IMR-90 (cell line): ENCODE results near the gene SEMA5A. TPM values are rescaled to one million over a fixed set of nuclear protein-coding genes. Genes with fewer than 3 reads are reported as not detected.

Source experiments
- ATAC-seq: fragments of 200-7000 bp; cut with Tn5 transposase; 2 replicates; pipeline ENCODE4 v1.9.1; 2020; ENCODE audit warnings: low read depth, mild to moderate bottlenecking, moderate library complexity
- BruUV-seq: library from RNA; stranded (reverse); fragments of 400-500 nt; replicated peaks from 2 replicates; lab custom pipeline; 2021; lab: Mats Ljungman, UMichigan
- CTCF ChIA-PET: fragments of 300-600 bp; formaldehyde crosslinking; extraction: SDS; loops from one replicate; lab custom pipeline; 2021; ENCODE audit warnings: antibody characterized with exemption; lab: Yijun Ruan, JAX
- POLR2A ChIA-PET: fragments of 300-600 bp; sonication (Branson Sonifier 250); formaldehyde crosslinking; loops from one replicate; lab custom pipeline; 2022; ENCODE audit warnings: antibody characterized with exemption; ENCODE audit not compliant: unreplicated experiment; lab: Charles Lee
- DNase-seq: peaks from one replicate; pipeline ENCODE4 v3.0.0; 2013
- H2AFZ ChIP-seq: replicated peaks from 2 replicates; pipeline ENCODE3; 2013; ENCODE audit warnings: low read length, mild to moderate bottlenecking; ENCODE audit not compliant: poor library complexity
- H2AK5ac ChIP-seq: 2 replicates; pipeline ENCODE4 v1.6.1; 2013; ENCODE audit warnings: low read depth, low read length, inconsistent platforms
- H2AK9ac ChIP-seq: replicated peaks from 2 replicates; pipeline ENCODE3; 2013; ENCODE audit warnings: mild to moderate bottlenecking, low read depth, low read length, moderate library complexity; ENCODE audit not compliant: poor library complexity
- H2BK120ac ChIP-seq: 2 replicates; pipeline ENCODE4 v1.6.1; 2013; ENCODE audit warnings: low read depth, low read length, inconsistent platforms
- H2BK15ac ChIP-seq: 3 replicates; pipeline ENCODE4 v1.6.1; 2013; ENCODE audit warnings: low read depth, low read length, inconsistent platforms
- H2BK20ac ChIP-seq: 2 replicates; pipeline ENCODE4 v1.6.1; 2013; ENCODE audit warnings: low read depth, mild to moderate bottlenecking, inconsistent platforms, low read length, moderate library complexity
- H2BK5ac ChIP-seq: 2 replicates; pipeline ENCODE4 v1.6.1; 2013; ENCODE audit warnings: mild to moderate bottlenecking, low read depth, low read length, inconsistent platforms; ENCODE audit not compliant: poor library complexity, severe bottlenecking
- H3K14ac ChIP-seq: replicated peaks from 2 replicates; pipeline ENCODE4 v1.6.1; 2013; ENCODE audit warnings: low read depth, low read length, inconsistent platforms
- H3K18ac ChIP-seq: 2 replicates; pipeline ENCODE4 v1.6.1; 2013; ENCODE audit warnings: low read depth, low read length, control low read depth
- H3K23ac ChIP-seq: 2 replicates; pipeline ENCODE4 v1.6.1; 2013; ENCODE audit warnings: low read depth, low read length, inconsistent platforms
- H3K27ac ChIP-seq: 2 replicates; pipeline ENCODE4 v1.5.1; 2013; ENCODE audit warnings: mild to moderate bottlenecking, control low read depth, low read length; ENCODE audit not compliant: insufficient read depth
- H3K27me3 ChIP-seq: 2 replicates; pipeline ENCODE4 v1.6.1; 2013; ENCODE audit warnings: low read length; ENCODE audit not compliant: control insufficient read depth, insufficient read depth
- H3K36me3 ChIP-seq: 2 replicates; pipeline ENCODE4 v1.6.1; 2013; ENCODE audit warnings: low read length, mixed read lengths; ENCODE audit not compliant: control insufficient read depth, insufficient read depth
- H3K4ac ChIP-seq: 2 replicates; pipeline ENCODE4 v1.6.1; 2013; ENCODE audit warnings: low read depth, low read length, inconsistent platforms
- H3K4me1 ChIP-seq: 2 replicates; pipeline ENCODE4 v1.6.1; 2013; ENCODE audit warnings: low read length, mixed read lengths; ENCODE audit not compliant: control insufficient read depth, insufficient read depth
- H3K4me2 ChIP-seq: 2 replicates; pipeline ENCODE4 v1.6.1; 2013; ENCODE audit warnings: low read depth, mild to moderate bottlenecking, control low read depth, low read length, moderate library complexity
- H3K4me3 ChIP-seq: 2 replicates; pipeline ENCODE4 v1.5.1; 2013; ENCODE audit warnings: low read depth, mild to moderate bottlenecking, control low read depth, low read length, moderate library complexity; ENCODE audit not compliant: insufficient read depth
- H3K56ac ChIP-seq: 2 replicates; pipeline ENCODE4 v1.6.1; 2013; ENCODE audit warnings: low read length, inconsistent platforms; ENCODE audit not compliant: insufficient read depth; ENCODE audit errors: extremely low read depth
- H3K79me1 ChIP-seq, 2 experiments: 2 replicates each; pipeline ENCODE4 v1.6.1; 2013; ENCODE audit warnings: low read length in 2 of 2, inconsistent platforms in 1 of 2, low read depth in 1 of 2
- H3K9ac ChIP-seq: 2 replicates; pipeline ENCODE4 v1.6.1; 2013; ENCODE audit warnings: low read depth, low read length, control low read depth
- H3K9me1 ChIP-seq: 2 replicates; pipeline ENCODE4 v1.6.1; 2013; ENCODE audit warnings: low read length, inconsistent platforms; ENCODE audit not compliant: insufficient read depth
- H3K9me3 ChIP-seq: 2 replicates; pipeline ENCODE4 v1.6.1; 2013; ENCODE audit warnings: low read length; ENCODE audit not compliant: control insufficient read depth, insufficient read depth
- H4K20me1 ChIP-seq: 2 replicates; pipeline ENCODE4 v1.6.1; 2013; ENCODE audit warnings: low read length, inconsistent platforms; ENCODE audit not compliant: insufficient read depth
- H4K5ac ChIP-seq: 2 replicates; pipeline ENCODE4 v1.6.1; 2013; ENCODE audit warnings: mild to moderate bottlenecking, low read depth, low read length, control low read depth
- H4K8ac ChIP-seq, 2 experiments: 2 replicates each; pipeline ENCODE4 v1.6.1; 2013; ENCODE audit warnings: low read depth in 2 of 2, low read length in 2 of 2, control low read depth in 1 of 2, inconsistent platforms in 1 of 2
- H4K91ac ChIP-seq: 2 replicates; pipeline ENCODE4 v1.6.1; 2013; ENCODE audit warnings: low read depth, low read length, inconsistent platforms; ENCODE audit not compliant: insufficient read depth
- CEBPB ChIP-seq: IDR thresholded peaks from 2 replicates; pipeline ENCODE4 v1.6.1; 2012; ENCODE audit warnings: low read depth, low read length, improper control_type of control experiment
- MAFK ChIP-seq: IDR thresholded peaks from 2 replicates; pipeline ENCODE4 v1.6.1; 2012; ENCODE audit warnings: low read depth, low read length, improper control_type of control experiment
- WGBS, 2 experiments: methylation state at CpG; one replicate each; pipeline versions ENCODE4 v1.1.5 to v1.1.7; 2013; ENCODE audit warnings: missing lambda C conversion rate in 2 of 2; ENCODE audit not compliant: insufficient read length in 1 of 2; ENCODE audit errors: extremely low coverage in 2 of 2; 5-methylcytosine and 5-hydroxymethylcytosine counted together
- dilution Hi-C: fragments of 300-500 bp; cut with HindIII; formaldehyde crosslinking; loops from one replicate; pipeline ENCODE4 v1.14.3; 2018; ENCODE audit warnings: low sequenced_read_pairs; ENCODE audit not compliant: unreplicated experiment
- in situ Hi-C: fragments of 300-500 bp; cut with MboI; formaldehyde crosslinking; loops from 3 replicates; pipeline ENCODE4 v1.14.3; 2019; ENCODE audit warnings: low sequenced_read_pairs, inconsistent platforms, mixed read lengths
- intact Hi-C: fragments of 100-400 bp; cut with micrococcal nuclease; formaldehyde crosslinking; loops from 2 replicates; pipeline ENCODE4 v1.10.0; 2022
- polyA plus RNA-seq, 3 experiments: library from polyadenylated mRNA; depleted of rRNA; stranded (reverse); fragments of >200 nt; gene quantifications; 2 replicates each; pipeline ENCODE4 v1.2.3, GENCODE V29; 2012; ENCODE audit warnings: low replicate concordance in 1 of 3
- total RNA-seq: library from RNA; depleted of rRNA; stranded (reverse); fragments of >200 nt; gene quantifications from 2 replicates; pipeline ENCODE4 v1.2.3, GENCODE V29; 2012

The SEMA5A gene
- total and polyA plus RNA-seq, 2 of the 4 experiments (the other 2 are of a cell fraction) = 8.2 to 9.9 TPM

GRCh38 chr5:9173281-9174048, 372.4 kb downstream of the SEMA5A start:
- dilution Hi-C loops = no loop called here
- DNase-seq = peak; percentile 66
- peak overlapping the region; percentile 26; the same call in 1 of the 2 replicates for H3K4ac ChIP-seq

More at GRCh38 chr5:9173281-9174048, 372.4 kb downstream of the SEMA5A start:
- H3K56ac ChIP-seq = no peak overlapping the region
- H2BK120ac ChIP-seq = peak overlapping the region; percentile 75
- H3K4me3 ChIP-seq = no peak overlapping the region
- peak overlapping the region; percentile 35 to 61; a peak in 3 of 4 replicates for H4K8ac ChIP-seq
- BruUV-seq = no TSS peak
- WGBS, 2 experiments = no CpG with 5 or more reads among the region's 3 CpGs
- H4K91ac ChIP-seq = peak overlapping the region; percentile 65
- ChIA-PET POLR2A (no interaction called here), CTCF (interaction anchor here (0.6 kb wide), 1 partner anchor 345 kb away, joined by 3 read pairs; no protein-coding TSS in a partner anchor)
- peak overlapping the region; percentile 58 for H4K5ac ChIP-seq
- peak overlapping the region; percentile 27 for H2BK20ac ChIP-seq
- H3K9me3 ChIP-seq = peaks cover 2% of the 10 kb centered on the region; the same call in 1 of the 2 replicates
- H4K20me1 ChIP-seq = no peaks in the 10 kb centered on the region
- H2AK9ac ChIP-seq = no peak overlapping the region
- H3K14ac ChIP-seq = peak overlapping the region; percentile 72
- peak; percentile 78 for ATAC-seq
- peak overlapping the region; percentile 21; the same call in 1 of the 2 replicates for H3K23ac ChIP-seq
- no peaks in the 10 kb centered on the region for H3K27me3 ChIP-seq
- H3K79me1 ChIP-seq = peaks cover 0 to 16% of the 10 kb centered on the region in 2 experiments; a peak in 2 of 4 replicates
- H3K9ac ChIP-seq = no peak overlapping the region
- H3K4me2 ChIP-seq = no peak overlapping the region; the same call in 1 of the 2 replicates
- H2BK15ac ChIP-seq = 0 out of 3 replicates have a peak overlapping the region, but pooled peaks have one; percentile 88
- intact Hi-C loops (no loop called here), in situ Hi-C loops (no loop called here)
- peak overlapping the region; percentile 67 for H2BK5ac ChIP-seq
- H3K18ac ChIP-seq = peak overlapping the region; percentile 84
- H3K4me1 ChIP-seq = peaks cover 7% of the 10 kb centered on the region
- no peak for TF ChIP-seq MAFK
- TF ChIP-seq CEBPB = peak; percentile 30; the same call in 1 of the 2 replicates
- peak overlapping the region; percentile 44; the same call in 1 of the 2 replicates for H2AK5ac ChIP-seq
- peak overlapping the region; percentile 42; the same call in 1 of the 2 replicates for H3K27ac ChIP-seq
- no peak overlapping the region for H2AFZ ChIP-seq
- no peaks in the 10 kb centered on the region for H3K36me3 ChIP-seq
- H3K9me1 ChIP-seq = peaks cover 4% of the 10 kb centered on the region; the same call in 1 of the 2 replicates
